ENCODE measurements around the gene PDE3A.

- TF ChIP-seq CTCF (IDR thresholded peaks at IDR 0.05), result no peak
- TF ChIP-seq POLR2A (IDR thresholded peaks at IDR 0.05), result no peak
These were observed 83.4 kb downstream of the PDE3A start for GRCh38 chr12:20451761-20452160.
